ENCODE data around the gene PNPT1.
"Not testable (repeated sequence)": the region's sequence is repeated elsewhere in the genome, so short reads cannot be mapped to it uniquely, and the experiment has no call there.

The PNPT1 gene

DNA sequence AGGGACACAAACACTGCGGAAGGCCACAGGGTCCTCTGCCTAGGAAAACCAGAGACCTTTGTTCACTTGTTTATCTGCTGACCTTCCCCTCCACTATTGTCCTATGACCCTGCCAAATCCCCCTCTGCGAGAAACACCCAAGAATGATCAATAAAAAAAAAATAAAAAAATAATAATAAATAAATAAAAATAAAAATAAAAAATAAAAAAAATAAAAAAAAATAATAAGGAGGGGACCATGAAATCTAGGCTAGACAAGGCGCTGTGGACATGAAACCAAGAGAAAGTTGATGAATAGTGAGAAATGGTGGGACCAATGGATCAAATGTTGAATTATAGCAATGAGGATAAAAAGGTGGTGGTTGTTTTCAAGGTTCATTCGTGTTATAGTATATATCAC is 12.6 kb upstream of the PNPT1 start:
- H2AFZ ChIP-seq (ENCODE audit: insufficient read depth, low read length, poor library complexity); H3K79me1 ChIP-seq (ENCODE audit: low read length); H2BK5ac ChIP-seq (ENCODE audit: low read depth, low read length, poor library complexity); H2BK12ac ChIP-seq (ENCODE audit: low read length); H3K36me3 ChIP-seq (ENCODE audit: control insufficient read depth in 1 of 2, insufficient read depth in 2 of 2, low read length in 2 of 2); H3K4me1 ChIP-seq (ENCODE audit: control insufficient read depth in 1 of 2, insufficient read depth in 2 of 2, low read length in 2 of 2); H3K14ac ChIP-seq (ENCODE audit: low read length); H3K4ac ChIP-seq (ENCODE audit: low read depth, low read length); H3K79me2 ChIP-seq (ENCODE audit: control insufficient read depth, insufficient read depth, low read length, poor library complexity); H3K9ac ChIP-seq (ENCODE audit: low read length); H2BK120ac ChIP-seq (ENCODE audit: insufficient read depth, low read length, poor library complexity); H3K23ac ChIP-seq (ENCODE audit: low read length); H2AK5ac ChIP-seq (ENCODE audit: low read length); H3K9me3 ChIP-seq (ENCODE audit: insufficient read depth, low read depth, low read length); H4K8ac ChIP-seq (ENCODE audit: low read depth, low read length); H3K27ac ChIP-seq (ENCODE audit: low read depth, low read length); H4K12ac ChIP-seq (ENCODE audit: low read depth, low read length); H3K27me3 ChIP-seq (ENCODE audit: insufficient read depth, low read length); H3K4me2 ChIP-seq (ENCODE audit: low read length); DNase-seq; H4K91ac ChIP-seq (ENCODE audit: low read depth, low read length); H3K18ac ChIP-seq (ENCODE audit: low read length); H3K4me3 ChIP-seq (ENCODE audit: low read depth, low read length): not testable (repeated sequence)
- WGBS (ENCODE audit: extremely low coverage, insufficient coverage, insufficient read length) = no CpG with 5 or more reads among the region's 4 CpGs

DNA sequence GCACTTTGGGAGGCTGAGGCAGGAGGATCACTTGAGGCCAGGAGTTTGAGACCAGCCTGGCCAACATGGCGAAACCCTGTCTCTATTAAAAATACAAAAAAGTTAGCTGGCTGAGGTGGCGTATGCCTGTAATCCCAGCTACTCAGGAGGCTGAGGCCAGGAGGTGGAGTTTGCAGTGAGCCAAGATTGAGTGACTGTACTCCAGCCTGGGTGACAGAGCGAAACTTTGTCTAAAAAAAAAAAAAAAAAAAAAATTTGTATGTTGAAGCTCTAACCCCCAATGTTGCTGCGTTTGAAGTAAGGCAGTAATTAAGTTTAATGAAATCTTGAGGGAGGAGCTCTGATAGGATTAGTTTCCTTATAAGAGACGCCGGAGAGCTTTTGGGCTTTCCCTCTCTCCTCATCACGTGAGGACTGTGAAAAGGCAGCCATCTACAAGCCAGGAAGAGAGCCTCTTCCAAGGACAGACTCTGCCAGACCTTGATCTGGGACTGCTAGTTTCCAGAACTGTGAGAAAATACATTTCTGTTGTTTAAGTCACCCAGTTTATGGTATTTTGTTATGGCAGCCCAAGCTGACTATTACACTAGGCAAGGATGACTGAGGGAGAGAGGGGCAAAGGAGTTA is 11.5 kb upstream of the PNPT1 start:
- Histone ChIP-seq H3K27ac (ENCODE audit: low read depth, low read length) (no peak overlapping the region), H2BK5ac (ENCODE audit: low read depth, low read length, poor library complexity) (no peak overlapping the region), H3K4me1 (ENCODE audit: control insufficient read depth in 1 of 2, insufficient read depth in 2 of 2, low read length in 2 of 2) (no peaks in the 10 kb centered on the region), H2BK12ac (ENCODE audit: low read length) (no peak overlapping the region), H3K18ac (ENCODE audit: low read length) (no peak overlapping the region), H3K9ac (ENCODE audit: low read length) (no peak overlapping the region), H3K79me2 (ENCODE audit: control insufficient read depth, insufficient read depth, low read length, poor library complexity) (no peaks in the 10 kb centered on the region), H2AK5ac (ENCODE audit: low read length) (no peak overlapping the region), H3K4me3 (ENCODE audit: low read depth, low read length) (no peak overlapping the region), H2BK120ac (ENCODE audit: insufficient read depth, low read length, poor library complexity) (no peak overlapping the region), H3K36me3 (ENCODE audit: control insufficient read depth in 1 of 2, insufficient read depth in 2 of 2, low read length in 2 of 2) (no peaks in the 10 kb centered on the region), H3K4ac (ENCODE audit: low read depth, low read length) (no peak overlapping the region), H3K27me3 (ENCODE audit: insufficient read depth, low read length) (no peaks in the 10 kb centered on the region), H4K91ac (ENCODE audit: low read depth, low read length) (no peak overlapping the region), H3K14ac (ENCODE audit: low read length) (no peak overlapping the region), H3K4me2 (ENCODE audit: low read length) (no peak overlapping the region), H2AFZ (ENCODE audit: insufficient read depth, low read length, poor library complexity) (no peak overlapping the region), H4K8ac (ENCODE audit: low read depth, low read length) (no peak overlapping the region), H3K23ac (ENCODE audit: low read length) (no peak overlapping the region), H4K12ac (ENCODE audit: low read depth, low read length) (no peak overlapping the region), H3K9me3 (ENCODE audit: insufficient read depth, low read depth, low read length) (no peaks in the 10 kb centered on the region), H3K79me1 (ENCODE audit: low read length) (no peaks in the 10 kb centered on the region)
- no CpG with 5 or more reads among the region's 7 CpGs for WGBS (ENCODE audit: extremely low coverage, insufficient coverage, insufficient read length)
- no peak for DNase-seq

DNA sequence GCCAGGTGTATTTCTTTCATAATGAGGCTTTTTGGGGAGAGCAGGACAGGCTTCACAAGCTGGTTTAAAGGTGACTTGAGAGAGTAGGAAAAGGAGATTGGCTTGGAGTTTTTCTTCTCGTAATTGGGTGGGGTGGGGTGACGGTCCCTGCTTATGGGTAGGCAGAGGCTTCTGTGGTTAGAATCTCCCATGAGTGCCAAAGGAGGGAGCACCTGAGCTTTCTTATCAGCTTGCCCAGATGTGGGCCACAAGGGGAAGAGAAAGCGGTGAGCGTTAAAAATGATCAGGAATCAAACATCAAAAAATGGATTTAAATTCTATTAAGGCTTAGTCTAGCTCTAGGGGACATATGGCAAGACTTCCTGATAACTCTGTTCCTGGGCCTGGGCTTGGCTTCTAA is 9.7 kb upstream of the PNPT1 start:
- Histone ChIP-seq H3K79me2 (ENCODE audit: control insufficient read depth, insufficient read depth, low read length, poor library complexity) (no peaks in the 10 kb centered on the region), H2AFZ (ENCODE audit: insufficient read depth, low read length, poor library complexity) (no peak overlapping the region), H2AK5ac (ENCODE audit: low read length) (no peak overlapping the region), H4K8ac (ENCODE audit: low read depth, low read length) (no peak overlapping the region), H2BK12ac (ENCODE audit: low read length) (no peak overlapping the region), H3K9me3 (ENCODE audit: insufficient read depth, low read depth, low read length) (no peaks in the 10 kb centered on the region), H3K18ac (ENCODE audit: low read length) (no peak overlapping the region), H3K36me3 (ENCODE audit: control insufficient read depth in 1 of 2, insufficient read depth in 2 of 2, low read length in 2 of 2) (no peaks in the 10 kb centered on the region), H4K12ac (ENCODE audit: low read depth, low read length) (no peak overlapping the region), H2BK5ac (ENCODE audit: low read depth, low read length, poor library complexity) (no peak overlapping the region), H4K91ac (ENCODE audit: low read depth, low read length) (no peak overlapping the region), H3K9ac (ENCODE audit: low read length) (no peak overlapping the region), H3K27ac (ENCODE audit: low read depth, low read length) (no peak overlapping the region), H3K27me3 (ENCODE audit: insufficient read depth, low read length) (no peaks in the 10 kb centered on the region), H3K4me3 (ENCODE audit: low read depth, low read length) (no peak overlapping the region), H3K4me1 (ENCODE audit: control insufficient read depth in 1 of 2, insufficient read depth in 2 of 2, low read length in 2 of 2) (peaks cover 2% of the 10 kb centered on the region in 2 experiments), H3K4ac (ENCODE audit: low read depth, low read length) (no peak overlapping the region), H3K14ac (ENCODE audit: low read length) (no peak overlapping the region), H3K23ac (ENCODE audit: low read length) (no peak overlapping the region), H2BK120ac (ENCODE audit: insufficient read depth, low read length, poor library complexity) (no peak overlapping the region), H3K79me1 (ENCODE audit: low read length) (no peaks in the 10 kb centered on the region), H3K4me2 (ENCODE audit: low read length) (no peak overlapping the region)
- no CpG with 5 or more reads among the region's 4 CpGs for WGBS (ENCODE audit: extremely low coverage, insufficient coverage, insufficient read length)
- no peak for DNase-seq

DNA sequence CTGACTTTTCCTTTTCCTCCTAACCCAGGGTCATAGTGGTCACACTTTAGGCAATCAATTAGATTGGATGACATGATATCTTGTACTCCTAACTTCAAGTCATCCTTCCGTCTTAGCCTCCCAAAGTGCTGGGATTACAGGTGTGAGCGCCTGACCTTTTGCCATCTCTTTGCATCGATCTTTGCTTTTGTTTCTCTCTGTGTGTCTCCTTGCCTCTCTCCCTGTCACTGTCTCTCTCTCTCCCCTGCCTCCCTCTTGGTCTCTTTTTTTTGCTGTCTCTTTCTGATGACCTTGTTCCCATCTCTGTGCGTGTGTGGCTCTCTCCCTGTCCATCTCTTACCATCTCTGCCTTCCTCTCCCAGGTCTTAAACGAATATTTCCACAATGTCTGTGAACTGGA is 904 bp downstream of the PNPT1 start:
- H3K4me1 ChIP-seq (ENCODE audit: control insufficient read depth in 1 of 2, insufficient read depth in 2 of 2, low read length in 2 of 2); H2AFZ ChIP-seq (ENCODE audit: insufficient read depth, low read length, poor library complexity); H3K79me1 ChIP-seq (ENCODE audit: low read length); H2BK5ac ChIP-seq (ENCODE audit: low read depth, low read length, poor library complexity); DNase-seq; H2BK12ac ChIP-seq (ENCODE audit: low read length); H4K91ac ChIP-seq (ENCODE audit: low read depth, low read length); H3K36me3 ChIP-seq (ENCODE audit: control insufficient read depth in 1 of 2, insufficient read depth in 2 of 2, low read length in 2 of 2); H3K23ac ChIP-seq (ENCODE audit: low read length); H4K8ac ChIP-seq (ENCODE audit: low read depth, low read length); H3K4ac ChIP-seq (ENCODE audit: low read depth, low read length); H3K79me2 ChIP-seq (ENCODE audit: control insufficient read depth, insufficient read depth, low read length, poor library complexity); H3K9me3 ChIP-seq (ENCODE audit: insufficient read depth, low read depth, low read length); H4K12ac ChIP-seq (ENCODE audit: low read depth, low read length); H2BK120ac ChIP-seq (ENCODE audit: insufficient read depth, low read length, poor library complexity); H3K27ac ChIP-seq (ENCODE audit: low read depth, low read length); H3K18ac ChIP-seq (ENCODE audit: low read length); H3K9ac ChIP-seq (ENCODE audit: low read length); H3K27me3 ChIP-seq (ENCODE audit: insufficient read depth, low read length); H2AK5ac ChIP-seq (ENCODE audit: low read length); H3K14ac ChIP-seq (ENCODE audit: low read length): not testable (repeated sequence)
- peak overlapping the region; percentile 100 for H3K4me3 ChIP-seq (ENCODE audit: low read depth, low read length)
- no CpG with 5 or more reads among the region's 5 CpGs for WGBS (ENCODE audit: extremely low coverage, insufficient coverage, insufficient read length)
- H3K4me2 ChIP-seq (ENCODE audit: low read length) = peak overlapping the region; percentile 76
